GM18508 (cell line): ENCODE results near the gene A4GALT.
"Not testable (repeated sequence)": the region's sequence is repeated elsewhere in the genome, so short reads cannot be mapped to it uniquely, and the experiment has no call there.

Experiments used
- ATAC-seq: cut with Tn5 transposase; IDR thresholded peaks from one replicate; pipeline ENCODE4 v1.9.1; 2021; ENCODE audit warnings: moderate number of reproducible peaks; ENCODE audit not compliant: insufficient read depth, unreplicated experiment

The A4GALT gene

GRCh38 chr22:42743501-42743991 is 22.9 kb upstream of the A4GALT start:
- no peak for ATAC-seq

GRCh38 chr22:42742940-42743339 is 22.3 kb upstream of the A4GALT start:
- no peak for ATAC-seq

- ATAC-seq = not testable (repeated sequence)
Measured at GRCh38 chr22:42740320-42740719, 19.6 kb upstream of the A4GALT start.

GRCh38 chr22:42734406-42734805 is 13.7 kb upstream of the A4GALT start:
- ATAC-seq = no peak

GRCh38 chr22:42733394-42733793 is 12.7 kb upstream of the A4GALT start:
- ATAC-seq = not testable (repeated sequence)

GRCh38 chr22:42732081-42732480 is 11.4 kb upstream of the A4GALT start:
- no peak for ATAC-seq

GRCh38 chr22:42726811-42727210 is 6.1 kb upstream of the A4GALT start:
- no peak for ATAC-seq

GRCh38 chr22:42725606-42726355 is 5.1 kb upstream of the A4GALT start:
- ATAC-seq = no peak

- no peak for ATAC-seq
Measured at GRCh38 chr22:42724062-42724461, 3.4 kb upstream of the A4GALT start.

GRCh38 chr22:42721045-42721434 is 370 bp upstream of the A4GALT start:
- no peak for ATAC-seq

GRCh38 chr22:42719656-42720262 is 911 bp downstream of the A4GALT start:
- ATAC-seq = no peak

- ATAC-seq = no peak
Measured at GRCh38 chr22:42719133-42719532, 1.5 kb downstream of the A4GALT start.

GRCh38 chr22:42717197-42717928 is 3.3 kb downstream of the A4GALT start:
- ATAC-seq = no peak

GRCh38 chr22:42716649-42717127 is 4.0 kb downstream of the A4GALT start:
- ATAC-seq = no peak

GRCh38 chr22:42716221-42716620 is 4.4 kb downstream of the A4GALT start:
- ATAC-seq = no peak

- ATAC-seq = no peak
Measured at GRCh38 chr22:42714768-42715390, 5.8 kb downstream of the A4GALT start.

- no peak for ATAC-seq
Measured at GRCh38 chr22:42714308-42714707, 6.4 kb downstream of the A4GALT start.

GRCh38 chr22:42711895-42712837 is 8.5 kb downstream of the A4GALT start:
- ATAC-seq = no peak

- ATAC-seq = no peak
Measured at GRCh38 chr22:42711281-42711731, 9.4 kb downstream of the A4GALT start.
